ENCODE results near the gene GPR146.

DNA sequence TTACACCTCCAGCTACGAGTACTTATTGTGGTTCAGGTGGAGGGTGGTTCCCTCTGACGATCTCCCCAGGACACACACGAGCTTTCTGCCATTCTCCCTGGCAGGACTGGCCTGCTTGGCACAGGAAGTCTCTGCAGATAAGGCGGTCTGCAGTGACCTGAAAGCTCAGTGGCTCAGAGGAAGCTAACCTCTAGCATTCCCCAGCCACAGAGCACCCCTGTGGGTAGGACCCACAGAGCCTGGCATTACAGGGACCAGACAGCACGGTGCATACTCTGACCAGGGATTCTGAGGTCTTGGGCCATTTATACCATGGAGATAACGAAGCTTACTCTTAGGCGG is 1.9 kb upstream of the GPR146 start:
- TF ChIP-seq, protein P1, sequence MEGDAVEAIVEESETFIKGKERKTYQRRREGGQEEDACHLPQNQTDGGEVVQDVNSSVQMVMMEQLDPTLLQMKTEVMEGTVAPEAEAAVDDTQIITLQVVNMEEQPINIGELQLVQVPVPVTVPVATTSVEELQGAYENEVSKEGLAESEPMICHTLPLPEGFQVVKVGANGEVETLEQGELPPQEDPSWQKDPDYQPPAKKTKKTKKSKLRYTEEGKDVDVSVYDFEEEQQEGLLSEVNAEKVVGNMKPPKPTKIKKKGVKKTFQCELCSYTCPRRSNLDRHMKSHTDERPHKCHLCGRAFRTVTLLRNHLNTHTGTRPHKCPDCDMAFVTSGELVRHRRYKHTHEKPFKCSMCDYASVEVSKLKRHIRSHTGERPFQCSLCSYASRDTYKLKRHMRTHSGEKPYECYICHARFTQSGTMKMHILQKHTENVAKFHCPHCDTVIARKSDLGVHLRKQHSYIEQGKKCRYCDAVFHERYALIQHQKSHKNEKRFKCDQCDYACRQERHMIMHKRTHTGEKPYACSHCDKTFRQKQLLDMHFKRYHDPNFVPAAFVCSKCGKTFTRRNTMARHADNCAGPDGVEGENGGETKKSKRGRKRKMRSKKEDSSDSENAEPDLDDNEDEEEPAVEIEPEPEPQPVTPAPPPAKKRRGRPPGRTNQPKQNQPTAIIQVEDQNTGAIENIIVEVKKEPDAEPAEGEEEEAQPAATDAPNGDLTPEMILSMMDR (IDR thresholded peaks at IDR 0.05), result no peak
- TF ChIP-seq POLR2AphosphoS5 (IDR thresholded peaks at IDR 0.05) (no peak), POLR2A (IDR thresholded peaks at IDR 0.05; ENCODE audit: low read depth) (no peak)

Data from esophagus muscularis mucosa (tissue), 3 donors.